Esophagus squamous epithelium (tissue), 4 donors: Measurements from ENCODE around the gene DENND6B.

ENCODE experiments used
- CTCF ChIP-seq, 6 experiments: fragments of 450-650 bp in 4 of 6; fragments of 200-600 bp in 2 of 6; sonication (generic) in 2 of 6; IDR thresholded peaks; one replicate each; pipeline ENCODE4 v1.5.1; 2016 to 2019; ENCODE audit warnings: antibody characterized with exemption in 6 of 6, mild to moderate bottlenecking in 4 of 6, moderate library complexity in 4 of 6
- POLR2A ChIP-seq, 4 donors: fragments of 450-650 bp; IDR thresholded peaks; one replicate each; pipeline ENCODE4 v1.6.1; 2017; ENCODE audit warnings: antibody characterized with exemption in 4 of 4, mild to moderate bottlenecking in 4 of 4, moderate library complexity in 3 of 4

DNA sequence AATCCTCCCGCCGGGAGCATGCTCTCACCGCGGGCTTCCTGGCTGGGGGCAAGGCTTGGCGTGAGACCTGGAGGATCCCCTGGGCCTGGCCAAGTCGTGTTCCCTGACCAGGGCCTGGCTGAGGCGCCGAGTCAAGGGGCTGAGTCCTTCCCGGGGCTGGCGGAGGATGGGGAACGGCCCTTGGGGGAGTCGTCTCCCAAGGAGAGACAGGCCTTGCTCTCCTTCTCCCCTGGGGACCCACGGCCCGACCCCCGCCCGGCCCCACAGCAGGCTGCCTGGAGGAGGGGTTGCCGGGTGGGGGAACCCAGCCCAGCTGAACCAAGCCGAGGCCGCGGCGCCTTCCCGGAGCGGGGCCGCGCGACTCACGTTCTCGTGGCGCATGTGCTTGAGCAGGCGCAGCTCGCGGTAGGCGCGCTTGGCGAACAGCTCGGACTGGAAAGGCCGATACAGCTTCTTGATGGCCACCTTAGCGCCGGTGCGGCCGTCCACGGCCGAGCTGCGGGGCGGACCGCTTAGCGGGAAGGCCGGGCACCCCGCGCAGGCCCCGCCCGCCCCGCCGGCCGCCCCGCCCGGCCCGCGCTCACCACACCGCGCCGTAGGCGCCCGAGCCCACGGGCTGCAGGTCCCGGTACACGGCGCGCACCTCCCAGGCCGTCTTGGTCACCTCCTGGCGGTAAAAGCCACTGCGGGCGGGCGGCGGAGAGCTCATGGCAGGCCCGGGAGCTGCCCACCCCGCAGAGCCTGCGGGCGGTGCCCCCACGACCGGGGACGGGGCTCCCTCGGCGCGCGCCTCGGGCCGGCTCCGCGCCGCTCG, 65.8 kb downstream of the DENND6B start:
- TF ChIP-seq CTCF (IDR thresholded peaks at IDR 0.05) = no peak
- TF ChIP-seq POLR2A (IDR thresholded peaks at IDR 0.05) = no peak
